A549 (cell line): ENCODE results near the gene METRNL.
"Not testable (repeated sequence)": the region's sequence is repeated elsewhere in the genome, so short reads cannot be mapped to it uniquely, and the experiment has no call there.

Source experiments
- BCL3 ChIP-seq: fragments of >200 bp; sonication (Bioruptor Twin); formaldehyde crosslinking; IDR thresholded peaks from 3 replicates; pipeline ENCODE4 v1.6.1; 2016
- CHD2 ChIP-seq: fragments of 150-350 bp; IDR thresholded peaks from 2 replicates; pipeline ENCODE4 v1.6.1; 2014; ENCODE audit warnings: low read length; ENCODE audit not compliant: partially characterized antibody
- CHD4 ChIP-seq: fragments of 200-600 bp; sonication (generic); IDR thresholded peaks from 2 replicates; pipeline ENCODE4 v1.6.1; 2016; ENCODE audit warnings: antibody characterized with exemption, mild to moderate bottlenecking, borderline replicate concordance
- CTCF ChIP-seq: fragments of >200 bp; sonication (Bioruptor Twin); formaldehyde crosslinking; IDR thresholded peaks from 3 replicates; pipeline ENCODE4 v1.5.1; 2016
- EHMT2 ChIP-seq: fragments of 200-600 bp; sonication (generic); IDR thresholded peaks from 2 replicates; pipeline ENCODE4 v1.6.1; 2016; ENCODE audit warnings: antibody characterized with exemption, low read depth, mild to moderate bottlenecking, moderate library complexity
- EP300 ChIP-seq, 2 experiments: fragments of >200 bp; sonication (Bioruptor Twin); formaldehyde crosslinking; IDR thresholded peaks; 2 replicates in 1 of 2; 3 replicates in 1 of 2; pipeline ENCODE4 v1.6.1; 2016 to 2017
- ESRRA ChIP-seq: fragments of 150-350 bp; IDR thresholded peaks from 2 replicates; pipeline ENCODE4 v1.6.1; 2014; ENCODE audit warnings: mild to moderate bottlenecking, low read length, borderline replicate concordance
- MAFK ChIP-seq: fragments of 450-650 bp; IDR thresholded peaks from 2 replicates; pipeline ENCODE4 v1.6.1; 2014; ENCODE audit not compliant: partially characterized antibody
- MAZ ChIP-seq: fragments of 150-350 bp; IDR thresholded peaks from 2 replicates; pipeline ENCODE4 v1.6.1; 2014; ENCODE audit warnings: antibody characterized with exemption, low read depth, low read length, borderline replicate concordance
- NFE2L2 ChIP-seq: fragments of 150-350 bp; conservative IDR thresholded peaks from 2 replicates; pipeline ENCODE4 v1.6.1; 2014; ENCODE audit warnings: low read length
- NR3C1 ChIP-seq: fragments of >200 bp; sonication (Bioruptor Twin); formaldehyde crosslinking; IDR thresholded peaks from 3 replicates; pipeline ENCODE4 v1.6.1; 2017
- POLR2A ChIP-seq: IDR thresholded peaks from 2 replicates; pipeline ENCODE4 v1.6.1; 2012; ENCODE audit warnings: mild to moderate bottlenecking, low read length
- RCOR1 ChIP-seq: fragments of 150-350 bp; IDR thresholded peaks from 2 replicates; pipeline ENCODE4 v1.6.1; 2014; ENCODE audit warnings: antibody characterized with exemption, low read length, low read depth
- TF ChIP-seq, protein P1 (sequence below): fragments of 450-650 bp; IDR thresholded peaks from 2 replicates; pipeline ENCODE4 v1.6.1; 2014; ENCODE audit warnings: antibody characterized with exemption

GRCh38 chr17:83038983-83039382 is 40.4 kb upstream of the METRNL start:
- TF ChIP-seq MAZ; CTCF; EP300 (IDR thresholded peaks at IDR 0.05); EHMT2; CHD2; POLR2A; RCOR1; NFE2L2; CHD4; MAFK; ESRRA; BCL3; NR3C1: not testable (repeated sequence)
- TF ChIP-seq, protein P1, sequence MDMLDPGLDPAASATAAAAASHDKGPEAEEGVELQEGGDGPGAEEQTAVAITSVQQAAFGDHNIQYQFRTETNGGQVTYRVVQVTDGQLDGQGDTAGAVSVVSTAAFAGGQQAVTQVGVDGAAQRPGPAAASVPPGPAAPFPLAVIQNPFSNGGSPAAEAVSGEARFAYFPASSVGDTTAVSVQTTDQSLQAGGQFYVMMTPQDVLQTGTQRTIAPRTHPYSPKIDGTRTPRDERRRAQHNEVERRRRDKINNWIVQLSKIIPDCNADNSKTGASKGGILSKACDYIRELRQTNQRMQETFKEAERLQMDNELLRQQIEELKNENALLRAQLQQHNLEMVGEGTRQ, result not testable (repeated sequence)
